HUES6 (cell line): ENCODE results near the gene CA11.
"Not testable (repeated sequence)": the region's sequence is repeated elsewhere in the genome, so short reads cannot be mapped to it uniquely, and the experiment has no call there.

Experiments
- H3K27ac ChIP-seq: 2 replicates; pipeline ENCODE4 v1.7.0; 2013; ENCODE audit warnings: low read depth, mild to moderate bottlenecking, low read length, inconsistent platforms
- H3K27me3 ChIP-seq: 2 replicates; pipeline ENCODE4 v1.6.1; 2013; ENCODE audit warnings: low read length; ENCODE audit not compliant: control insufficient read depth, insufficient read depth
- H3K36me3 ChIP-seq: 2 replicates; pipeline ENCODE4 v1.6.1; 2013; ENCODE audit warnings: low read length; ENCODE audit not compliant: control insufficient read depth, insufficient read depth
- H3K4me1 ChIP-seq: 2 replicates; pipeline ENCODE4 v1.6.1; 2013; ENCODE audit warnings: low read length; ENCODE audit not compliant: control insufficient read depth, insufficient read depth
- H3K4me3 ChIP-seq: 2 replicates; pipeline ENCODE4 v1.5.1; 2013; ENCODE audit warnings: low read depth, low read length
- H3K9ac ChIP-seq: one replicate; pipeline ENCODE4 v1.6.1; 2013; ENCODE audit warnings: mild to moderate bottlenecking, low read length
- H3K9me3 ChIP-seq: 2 replicates; pipeline ENCODE4 v1.6.1; 2013; ENCODE audit warnings: low read depth, low read length; ENCODE audit not compliant: control insufficient read depth, insufficient read depth

CA11 gene

DNA sequence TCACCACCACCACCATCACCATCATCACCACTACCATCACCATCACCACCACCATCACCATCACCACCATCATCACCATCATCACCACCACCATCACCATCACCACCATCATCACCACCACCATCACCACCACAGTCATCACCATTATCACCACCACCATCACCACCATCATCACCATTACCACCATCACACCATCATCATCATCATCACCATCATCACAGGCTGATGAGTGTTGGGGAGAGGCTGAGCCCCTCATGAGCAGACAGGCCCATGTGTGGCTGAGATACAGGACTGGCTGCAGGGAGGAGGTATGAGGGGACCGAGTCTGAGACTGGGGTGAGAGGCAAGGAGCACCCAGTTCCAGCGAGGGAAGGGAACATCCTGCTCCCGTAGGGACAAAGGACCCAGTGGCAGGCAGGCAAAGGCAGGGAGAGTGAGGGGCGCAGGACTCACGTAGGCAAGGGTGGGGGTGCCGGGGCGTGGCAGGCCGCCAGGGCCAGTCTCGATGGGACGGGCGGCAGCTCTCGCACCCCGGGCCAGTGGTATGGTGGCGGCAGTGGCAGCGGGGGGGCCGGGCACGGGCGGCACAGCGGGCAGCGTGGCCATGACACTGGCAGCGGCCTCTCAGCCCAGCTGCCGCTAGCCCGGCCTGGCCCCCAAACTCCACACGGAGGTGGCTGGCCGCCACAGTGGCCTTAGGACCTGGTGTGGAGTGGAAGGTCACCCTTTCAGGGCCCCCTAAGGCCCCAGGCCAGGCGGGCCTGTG, 24.1 kb upstream of the CA11 start:
- Histone ChIP-seq H3K27ac (no peak overlapping the region), H3K9ac (no peak overlapping the region), H3K4me1 (peaks cover 27% of the 10 kb centered on the region), H3K36me3 (no peaks in the 10 kb centered on the region), H3K4me3 (no peak overlapping the region), H3K9me3 (0 out of 2 replicates have a peak, but pooled peaks cover 3% of the 10 kb centered on the region), H3K27me3 (peaks cover 21% of the 10 kb centered on the region)

- Histone ChIP-seq H3K4me1 (peaks cover 14% of the 10 kb centered on the region), H3K27ac (no peak overlapping the region), H3K4me3 (no peak overlapping the region), H3K9me3 (0 out of 2 replicates have a peak, but pooled peaks cover 3% of the 10 kb centered on the region), H3K9ac (no peak overlapping the region), H3K36me3 (no peaks in the 10 kb centered on the region), H3K27me3 (peaks cover 8% of the 10 kb centered on the region; the same call in 1 of the 2 replicates)
These were observed 22.8 kb upstream of the CA11 start for GRCh38 chr19:48668761-48669160.

DNA sequence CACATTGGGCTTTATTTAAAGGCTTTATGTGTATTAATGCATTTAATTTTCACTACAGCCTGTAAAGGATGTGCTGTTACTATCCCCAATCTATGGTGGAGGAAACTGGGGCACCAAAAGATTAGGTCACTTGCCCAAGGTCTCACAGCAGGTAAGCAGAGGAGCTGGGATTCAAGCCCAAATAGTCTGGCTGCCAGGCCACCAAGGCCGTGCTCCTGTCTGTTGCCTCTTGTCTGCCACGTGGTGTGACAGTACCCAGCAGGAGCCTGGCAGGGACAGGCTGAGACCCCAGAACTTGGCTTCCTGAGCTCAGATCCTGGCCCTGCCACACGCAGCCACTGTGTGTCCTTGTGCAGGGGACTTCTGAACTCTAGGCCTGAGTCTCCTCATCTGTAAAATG, 22.3 kb upstream of the CA11 start:
- H3K27me3 ChIP-seq = peaks cover 4% of the 10 kb centered on the region; the same call in 1 of the 2 replicates
- H3K4me3 ChIP-seq = no peak overlapping the region
- peaks cover 10% of the 10 kb centered on the region for H3K4me1 ChIP-seq
- H3K27ac ChIP-seq = no peak overlapping the region
- H3K36me3 ChIP-seq = no peaks in the 10 kb centered on the region
- H3K9me3 ChIP-seq = 0 out of 2 replicates have a peak, but pooled peaks cover 3% of the 10 kb centered on the region
- no peak overlapping the region for H3K9ac ChIP-seq

- H3K4me3 ChIP-seq = no peak overlapping the region
- no peaks in the 10 kb centered on the region for H3K36me3 ChIP-seq
- H3K4me1 ChIP-seq = no peaks in the 10 kb centered on the region
- 0 out of 2 replicates have a peak, but pooled peaks cover 3% of the 10 kb centered on the region for H3K9me3 ChIP-seq
- no peaks in the 10 kb centered on the region for H3K27me3 ChIP-seq
- H3K9ac ChIP-seq = no peak overlapping the region
- H3K27ac ChIP-seq = no peak overlapping the region
These were observed 19.8 kb upstream of the CA11 start for GRCh38 chr19:48665786-48666185.

DNA sequence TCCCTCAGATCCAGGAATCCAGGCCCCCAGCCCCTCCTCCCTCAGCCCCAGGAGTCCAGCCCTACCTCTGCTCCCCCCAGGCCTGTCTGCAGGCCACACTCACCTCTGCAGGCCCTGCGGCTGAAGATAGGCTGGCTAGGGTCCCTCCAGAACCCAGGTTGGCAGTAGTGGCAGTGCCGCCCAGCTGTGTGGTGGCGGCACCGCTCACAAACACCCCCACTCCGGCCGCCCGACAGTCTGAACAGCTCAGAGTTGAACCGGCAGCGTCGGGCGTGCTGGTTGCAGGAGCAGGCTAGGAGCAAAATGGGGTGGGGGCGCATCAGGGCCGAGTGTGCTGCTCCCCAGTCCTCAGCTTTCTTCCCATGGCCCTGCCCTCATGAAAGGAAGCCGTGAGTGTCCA, 18.5 kb upstream of the CA11 start:
- Histone ChIP-seq H3K27ac (no peak overlapping the region), H3K4me1 (no peaks in the 10 kb centered on the region), H3K27me3 (no peaks in the 10 kb centered on the region), H3K4me3 (no peak overlapping the region), H3K9me3 (0 out of 2 replicates have a peak, but pooled peaks cover 2% of the 10 kb centered on the region), H3K36me3 (no peaks in the 10 kb centered on the region), H3K9ac (no peak overlapping the region)

DNA sequence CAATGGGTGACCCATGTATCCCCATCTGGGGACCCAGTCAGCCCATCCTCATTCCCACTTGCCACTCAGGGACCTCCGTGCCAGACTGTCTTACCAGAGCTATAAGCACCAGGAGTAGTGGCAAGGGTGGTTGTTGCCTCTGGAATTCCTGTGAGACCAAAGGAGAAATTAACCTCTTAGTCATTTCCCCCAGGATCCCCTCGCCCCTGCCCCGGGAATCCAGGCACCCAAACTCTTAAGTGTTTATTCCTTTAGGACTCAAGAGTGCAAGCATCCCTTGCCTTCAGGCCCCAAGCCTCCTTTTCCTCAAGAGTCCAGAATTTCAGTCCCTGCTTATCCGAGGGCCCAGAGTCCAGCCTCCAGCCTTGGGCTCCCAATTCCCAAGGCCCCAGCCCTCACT, 17.7 kb upstream of the CA11 start:
- Histone ChIP-seq H3K9ac (no peak overlapping the region), H3K4me3 (no peak overlapping the region), H3K27ac (no peak overlapping the region), H3K27me3 (no peaks in the 10 kb centered on the region), H3K4me1 (no peaks in the 10 kb centered on the region), H3K36me3 (no peaks in the 10 kb centered on the region), H3K9me3 (no peaks in the 10 kb centered on the region)

GRCh38 chr19:48661711-48662090, 15.7 kb upstream of the CA11 start:
- peaks cover 7% of the 10 kb centered on the region for H3K4me1 ChIP-seq
- no peak overlapping the region for H3K9ac ChIP-seq
- no peak overlapping the region for H3K4me3 ChIP-seq
- H3K27me3 ChIP-seq = no peaks in the 10 kb centered on the region
- H3K27ac ChIP-seq = no peak overlapping the region
- H3K9me3 ChIP-seq = no peaks in the 10 kb centered on the region
- H3K36me3 ChIP-seq = no peaks in the 10 kb centered on the region

GRCh38 chr19:48660852-48661710, 15.1 kb upstream of the CA11 start:
- Histone ChIP-seq H3K27ac (no peak overlapping the region), H3K27me3 (no peaks in the 10 kb centered on the region), H3K9ac (no peak overlapping the region), H3K4me1 (peaks cover 8% of the 10 kb centered on the region), H3K4me3 (no peak overlapping the region), H3K36me3 (no peaks in the 10 kb centered on the region), H3K9me3 (no peaks in the 10 kb centered on the region)

DNA sequence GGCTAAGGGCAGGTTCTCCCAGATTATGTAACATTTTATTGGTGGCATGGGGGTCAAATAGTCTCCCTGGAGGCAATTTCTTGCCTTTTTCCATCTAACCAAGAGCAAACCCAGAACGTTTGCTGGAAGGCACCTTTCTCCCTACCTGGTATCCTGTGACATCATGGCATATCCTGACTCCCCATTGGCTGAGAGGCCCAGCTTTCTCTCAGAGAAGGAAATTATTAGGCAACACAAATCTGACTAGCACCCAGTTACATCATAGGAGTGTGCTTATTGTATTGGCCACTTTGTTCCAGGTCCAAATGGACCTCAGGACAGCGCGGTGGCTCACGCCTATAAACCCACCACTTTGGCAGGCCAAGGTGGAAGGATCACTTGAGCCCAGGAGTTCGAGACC, 13.8 kb upstream of the CA11 start:
- Histone ChIP-seq H3K27ac (no peak overlapping the region), H3K4me1 (peaks cover 8% of the 10 kb centered on the region), H3K9me3 (no peaks in the 10 kb centered on the region), H3K36me3 (no peaks in the 10 kb centered on the region), H3K9ac (no peak overlapping the region), H3K4me3 (no peak overlapping the region), H3K27me3 (no peaks in the 10 kb centered on the region)

DNA sequence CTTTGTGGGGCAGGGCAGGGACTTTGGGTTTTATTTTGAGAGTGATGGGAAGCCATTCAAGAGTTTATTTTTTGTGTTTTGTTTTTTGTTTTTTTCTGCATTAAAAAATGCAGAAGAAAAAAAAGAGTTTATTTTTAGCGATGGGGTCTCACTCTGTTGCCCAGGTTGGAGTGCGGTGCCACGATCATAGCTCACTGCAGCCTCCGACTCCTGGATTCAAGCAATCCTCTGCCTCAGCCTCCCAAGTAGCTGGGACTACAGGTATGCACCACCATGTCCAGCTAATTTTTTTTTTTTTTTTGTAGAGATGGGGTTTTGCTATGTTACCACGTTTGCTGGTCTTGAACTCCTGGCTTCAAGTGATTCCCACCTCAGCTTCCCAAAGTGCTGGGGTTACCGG, 12.5 kb upstream of the CA11 start:
- no peaks in the 10 kb centered on the region for H3K27me3 ChIP-seq
- H3K9me3 ChIP-seq = no peaks in the 10 kb centered on the region

GRCh38 chr19:48657828-48658227, 11.8 kb upstream of the CA11 start:
- not testable (repeated sequence) for H3K4me3 ChIP-seq, H3K27me3 ChIP-seq, H3K27ac ChIP-seq, H3K9me3 ChIP-seq, H3K9ac ChIP-seq, H3K36me3 ChIP-seq
- H3K4me1 ChIP-seq = peaks cover 13% of the 10 kb centered on the region

More for the DNA sequence above, 12.5 kb upstream of the CA11 start:
- Histone ChIP-seq H3K27ac (no peak overlapping the region), H3K4me3 (no peak overlapping the region), H3K9ac (no peak overlapping the region), H3K4me1 (peaks cover 13% of the 10 kb centered on the region), H3K36me3 (no peaks in the 10 kb centered on the region)
